Fibroblast of the aortic adventitia (primary cell): ENCODE results near the gene STK39. TPM values are rescaled to one million over a fixed set of nuclear protein-coding genes. Genes with fewer than 3 reads are reported as not detected.
A peak's percentile ranks its signal among the peaks of the same experiment; 100 is the strongest.

Experiments used
- DNase-seq: peaks from one replicate; pipeline ENCODE4 v3.0.0-alpha.2; 2010; ENCODE audit warnings: low read depth
- H3K4me3 ChIP-seq: 2 replicates; pipeline ENCODE4 v1.5.1; 2011; ENCODE audit warnings: low read depth, mild to moderate bottlenecking, control low read depth, low read length, moderate library complexity
- total RNA-seq: library from RNA; depleted of rRNA; stranded (reverse); fragments of >200 nt; gene quantifications from 2 replicates; pipeline ENCODE4 v1.2.3, GENCODE V29; 2012; ENCODE audit warnings: low replicate concordance
- TF ChIP-seq, protein P1 (sequence below): IDR thresholded peaks from 2 replicates; pipeline ENCODE4 v1.5.1; 2011; ENCODE audit warnings: mild to moderate bottlenecking, low read length, control low read depth, inconsistent platforms; ENCODE audit not compliant: insufficient read depth

STK39 gene
- total RNA-seq, 1 donor: 31.0 TPM

GRCh38 chr2:168192839-168193616 lies 54.4 kb downstream of the STK39 start:
- DNase-seq: no peak
- TF ChIP-seq, protein P1, sequence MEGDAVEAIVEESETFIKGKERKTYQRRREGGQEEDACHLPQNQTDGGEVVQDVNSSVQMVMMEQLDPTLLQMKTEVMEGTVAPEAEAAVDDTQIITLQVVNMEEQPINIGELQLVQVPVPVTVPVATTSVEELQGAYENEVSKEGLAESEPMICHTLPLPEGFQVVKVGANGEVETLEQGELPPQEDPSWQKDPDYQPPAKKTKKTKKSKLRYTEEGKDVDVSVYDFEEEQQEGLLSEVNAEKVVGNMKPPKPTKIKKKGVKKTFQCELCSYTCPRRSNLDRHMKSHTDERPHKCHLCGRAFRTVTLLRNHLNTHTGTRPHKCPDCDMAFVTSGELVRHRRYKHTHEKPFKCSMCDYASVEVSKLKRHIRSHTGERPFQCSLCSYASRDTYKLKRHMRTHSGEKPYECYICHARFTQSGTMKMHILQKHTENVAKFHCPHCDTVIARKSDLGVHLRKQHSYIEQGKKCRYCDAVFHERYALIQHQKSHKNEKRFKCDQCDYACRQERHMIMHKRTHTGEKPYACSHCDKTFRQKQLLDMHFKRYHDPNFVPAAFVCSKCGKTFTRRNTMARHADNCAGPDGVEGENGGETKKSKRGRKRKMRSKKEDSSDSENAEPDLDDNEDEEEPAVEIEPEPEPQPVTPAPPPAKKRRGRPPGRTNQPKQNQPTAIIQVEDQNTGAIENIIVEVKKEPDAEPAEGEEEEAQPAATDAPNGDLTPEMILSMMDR: no peak
- no peak overlapping the region for H3K4me3 ChIP-seq

DNA sequence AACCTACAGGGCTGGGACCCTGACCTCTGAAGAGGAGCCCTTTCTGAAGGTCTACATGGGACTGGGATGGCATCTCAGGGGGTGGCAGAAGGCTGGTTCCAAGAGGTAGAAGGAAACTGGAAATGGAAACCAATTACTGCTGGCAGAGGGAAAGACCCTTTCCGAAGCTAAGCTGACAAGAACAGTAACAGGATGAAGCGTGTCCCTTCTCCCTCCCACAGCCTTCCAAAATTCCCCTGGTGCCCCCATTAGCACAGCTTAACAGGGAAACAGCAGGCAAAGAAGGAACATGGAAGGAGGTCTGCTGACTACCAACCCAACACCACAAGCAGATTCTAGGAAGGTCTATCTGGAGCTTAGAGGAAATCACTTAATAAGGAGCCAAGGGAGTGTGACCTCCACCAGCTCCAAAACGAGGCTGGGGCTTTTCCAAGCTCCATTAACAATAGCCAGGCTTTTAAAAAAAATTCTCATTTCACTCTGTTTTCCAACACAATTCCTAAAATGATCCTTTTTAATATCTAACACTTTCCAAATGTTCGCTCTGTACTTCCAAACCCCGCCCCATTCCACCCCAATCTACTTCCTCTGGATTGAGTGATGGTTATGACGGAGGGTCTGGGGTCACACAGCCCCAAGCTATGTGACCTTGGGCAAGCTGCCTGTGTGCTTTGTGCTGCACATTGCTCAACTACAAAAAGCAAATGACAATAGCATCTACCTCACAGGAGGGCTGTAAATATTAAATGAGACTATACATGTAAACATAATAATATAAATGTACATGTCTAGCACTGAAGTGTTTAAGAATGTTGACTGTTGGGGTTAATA lies 55.2 kb downstream of the STK39 start:
- TF ChIP-seq, protein P1: no peak
- no peak overlapping the region for H3K4me3 ChIP-seq
- peak; percentile 52 for DNase-seq

- DNase-seq: no peak
- TF ChIP-seq, protein P1: no peak
- H3K4me3 ChIP-seq: no peak overlapping the region
Observed at GRCh38 chr2:168190590-168191336, 56.6 kb downstream of the STK39 start.

- peak; percentile 61 for DNase-seq
- no peak overlapping the region for H3K4me3 ChIP-seq
- TF ChIP-seq, protein P1: no peak
Observed at GRCh38 chr2:168189835-168190569, 57.4 kb downstream of the STK39 start.

- no peak for DNase-seq
- H3K4me3 ChIP-seq: no peak overlapping the region
- TF ChIP-seq, protein P1: no peak
Observed at GRCh38 chr2:168188002-168188401, 59.4 kb downstream of the STK39 start.

GRCh38 chr2:168186452-168186851 lies 60.9 kb downstream of the STK39 start:
- TF ChIP-seq, protein P1: no peak
- no peak overlapping the region for H3K4me3 ChIP-seq
- no peak for DNase-seq
